GM18519 (cell line): ENCODE measurements around the gene FRK.
"Not testable (repeated sequence)": the region's sequence is repeated elsewhere in the genome, so short reads cannot be mapped to it uniquely, and the experiment has no call there.

Source experiments
- ATAC-seq: cut with Tn5 transposase; IDR thresholded peaks from one replicate; pipeline ENCODE4 v1.9.1; 2021; ENCODE audit warnings: mild to moderate bottlenecking, moderate library complexity; ENCODE audit not compliant: unreplicated experiment, low FRiP score

The FRK gene

DNA sequence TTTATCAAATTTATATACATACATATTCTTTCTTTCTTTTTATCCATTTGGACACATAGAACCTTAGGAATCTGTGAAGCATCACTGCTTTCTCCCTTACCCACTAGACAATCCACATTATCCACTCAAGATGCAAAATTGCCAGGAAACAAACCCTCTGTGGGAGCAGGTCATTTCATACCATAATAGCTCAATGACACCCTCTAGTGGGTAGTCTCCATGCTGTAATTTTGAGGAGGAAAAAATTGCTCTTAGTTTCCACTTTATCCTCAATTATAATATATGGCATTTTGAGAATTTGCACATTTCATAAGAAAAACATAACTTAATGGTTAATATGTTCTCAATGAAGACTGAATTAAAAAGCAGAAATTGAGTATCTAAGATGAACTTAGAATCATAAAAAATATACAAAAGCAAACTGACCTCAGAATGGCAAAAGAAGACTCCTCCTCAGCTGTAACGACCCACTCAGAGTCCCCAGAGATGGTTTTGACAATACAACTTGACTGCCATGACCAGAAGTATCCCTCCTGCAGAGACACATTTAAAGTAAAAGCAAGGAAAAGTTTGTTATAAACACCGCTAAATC lies 164.1 kb downstream of the FRK start:
- peak; percentile 35 for ATAC-seq

DNA sequence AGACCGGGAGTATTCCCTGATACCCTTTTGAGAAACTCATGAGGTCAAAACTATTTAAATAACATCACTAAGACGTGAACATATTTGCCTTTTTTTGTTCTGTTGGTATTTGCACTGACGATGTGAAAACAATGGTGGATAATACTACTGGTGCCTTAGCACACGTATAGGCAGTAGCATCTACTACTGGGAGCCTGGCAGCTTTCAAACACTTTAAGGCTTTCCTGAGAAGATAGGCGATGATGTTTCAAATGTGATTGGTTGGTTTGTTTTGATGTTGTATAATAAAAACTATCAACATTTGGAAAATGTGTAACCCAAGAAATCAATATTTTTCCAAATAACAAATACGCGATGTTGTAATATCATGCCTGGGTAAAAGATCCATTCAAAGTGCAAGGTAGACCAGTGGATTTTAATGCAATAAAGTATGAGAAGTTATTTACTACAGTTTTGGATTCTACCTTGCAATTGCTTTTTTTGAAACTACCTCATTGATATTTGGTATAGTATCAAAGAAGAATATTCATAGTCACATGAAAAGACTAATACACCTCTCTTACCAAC lies 166.2 kb downstream of the FRK start:
- no peak for ATAC-seq

DNA sequence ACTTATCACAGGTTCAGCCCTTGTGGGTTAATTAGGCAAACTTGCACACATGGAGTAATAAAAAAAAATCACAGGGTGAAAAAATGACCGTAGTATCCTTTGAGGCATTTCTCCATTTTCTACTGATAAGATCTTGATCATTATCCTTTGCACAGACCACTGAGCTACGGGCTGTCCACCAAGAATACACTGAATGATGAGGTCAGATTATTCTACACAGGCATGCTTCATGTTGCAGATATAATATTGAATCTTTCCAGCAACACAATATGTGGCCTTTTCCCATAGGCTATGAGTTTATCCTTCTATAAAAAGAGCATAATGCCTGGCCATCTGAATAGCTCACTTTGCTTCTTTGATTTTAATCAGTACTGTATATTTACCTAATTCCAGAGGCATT lies 168.9 kb downstream of the FRK start:
- ATAC-seq: no peak

DNA sequence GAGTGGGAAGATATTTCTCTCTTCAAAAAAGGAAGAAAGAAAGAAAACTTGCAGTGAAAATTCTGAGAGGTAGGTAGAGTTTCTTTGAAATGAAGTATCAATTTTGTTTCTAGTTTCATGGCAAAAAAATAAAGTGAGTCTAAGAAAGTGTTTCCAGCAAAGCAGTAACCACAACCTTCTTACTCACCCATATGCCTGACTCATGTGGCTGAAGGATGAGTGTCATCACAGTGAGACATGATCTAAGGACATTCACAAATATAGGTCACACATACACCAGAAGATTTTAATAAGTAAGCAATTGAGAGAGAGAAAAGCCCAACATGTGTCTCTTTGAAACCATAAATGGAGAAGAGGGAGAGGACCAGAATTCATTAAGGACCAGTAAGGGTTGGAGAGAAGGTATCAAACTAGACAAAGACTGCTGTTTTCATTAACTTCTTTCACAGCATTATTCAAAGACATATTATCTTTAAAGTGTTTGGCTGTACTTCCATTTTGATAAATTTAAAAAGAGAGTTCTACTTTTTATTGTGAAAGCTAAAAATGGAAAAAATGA lies 169.5 kb downstream of the FRK start:
- peak; percentile 97 for ATAC-seq

DNA sequence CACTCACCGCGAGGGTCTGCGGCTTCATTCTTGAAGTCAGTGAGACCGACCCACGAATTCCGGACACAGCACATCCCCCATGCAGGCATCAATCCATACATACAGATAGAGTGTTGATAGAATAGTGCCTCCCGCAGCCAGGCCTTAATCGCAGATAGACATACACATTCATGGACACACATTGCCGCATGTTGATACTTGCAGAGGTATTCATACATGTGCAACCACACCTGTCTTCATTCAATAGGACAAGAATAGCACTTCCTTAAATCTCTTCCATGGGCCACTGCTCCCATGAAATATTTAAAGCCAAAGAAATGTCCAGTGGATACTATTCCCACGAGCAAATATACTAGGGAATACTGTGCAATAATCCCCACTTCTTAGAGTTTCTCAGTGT lies 170.5 kb downstream of the FRK start:
- no peak for ATAC-seq

DNA sequence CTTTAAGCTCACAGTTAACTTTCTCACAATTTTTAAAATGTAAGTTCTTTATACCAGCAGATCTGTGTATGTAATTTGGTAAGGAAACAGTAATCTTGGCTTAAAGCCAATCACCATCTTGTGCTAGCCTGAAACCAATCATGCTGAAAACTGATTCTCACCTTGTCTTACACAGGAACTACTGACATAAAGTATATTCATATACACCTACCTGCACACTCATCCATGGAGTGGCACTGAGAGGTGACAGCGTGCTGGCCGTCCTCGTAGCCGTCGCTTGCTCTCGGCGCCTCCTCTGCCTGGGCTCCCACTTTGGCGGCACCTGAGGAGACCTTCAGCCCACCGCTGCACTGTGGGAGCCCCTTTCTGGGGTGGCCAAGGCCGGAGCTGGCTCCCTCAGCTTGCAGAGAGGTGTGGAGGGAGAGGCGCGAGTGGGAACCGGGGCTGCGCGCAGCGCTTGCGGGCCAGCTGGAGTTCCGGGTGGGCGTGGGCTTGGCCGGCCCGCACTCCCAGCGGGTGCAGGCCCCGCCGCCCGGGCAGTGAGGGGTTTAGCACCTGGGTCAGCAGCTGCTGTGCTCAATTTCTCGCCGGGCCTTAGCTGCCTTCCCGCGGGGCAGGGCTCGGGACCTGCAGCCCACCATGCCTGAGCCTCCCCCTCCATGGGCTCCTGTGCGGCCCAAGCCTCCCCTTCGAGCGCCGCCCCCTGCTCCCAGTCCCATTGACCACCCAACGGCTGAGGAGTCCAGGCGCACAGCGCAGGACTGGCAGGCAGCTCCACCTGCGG lies 171.8 kb downstream of the FRK start:
- not testable (repeated sequence) for ATAC-seq

DNA sequence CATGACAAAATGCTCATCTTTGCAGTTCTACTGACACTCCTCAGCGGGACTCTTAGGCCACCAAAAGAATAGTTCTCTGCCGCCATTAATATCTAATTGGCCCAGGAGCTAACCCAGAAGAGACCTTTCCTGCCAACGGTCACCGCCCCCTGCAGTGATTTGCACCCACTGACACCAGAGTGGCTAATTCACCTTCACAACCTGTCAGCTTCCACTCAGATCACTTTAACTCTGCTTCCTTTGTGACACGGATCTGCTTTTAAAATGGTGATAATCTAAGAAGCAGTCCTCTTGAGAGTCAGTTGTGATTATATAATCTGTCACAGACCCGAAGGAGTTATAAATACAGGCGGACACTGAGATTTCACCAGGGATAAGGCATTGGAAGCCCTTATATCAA lies 172.8 kb downstream of the FRK start:
- ATAC-seq: no peak

DNA sequence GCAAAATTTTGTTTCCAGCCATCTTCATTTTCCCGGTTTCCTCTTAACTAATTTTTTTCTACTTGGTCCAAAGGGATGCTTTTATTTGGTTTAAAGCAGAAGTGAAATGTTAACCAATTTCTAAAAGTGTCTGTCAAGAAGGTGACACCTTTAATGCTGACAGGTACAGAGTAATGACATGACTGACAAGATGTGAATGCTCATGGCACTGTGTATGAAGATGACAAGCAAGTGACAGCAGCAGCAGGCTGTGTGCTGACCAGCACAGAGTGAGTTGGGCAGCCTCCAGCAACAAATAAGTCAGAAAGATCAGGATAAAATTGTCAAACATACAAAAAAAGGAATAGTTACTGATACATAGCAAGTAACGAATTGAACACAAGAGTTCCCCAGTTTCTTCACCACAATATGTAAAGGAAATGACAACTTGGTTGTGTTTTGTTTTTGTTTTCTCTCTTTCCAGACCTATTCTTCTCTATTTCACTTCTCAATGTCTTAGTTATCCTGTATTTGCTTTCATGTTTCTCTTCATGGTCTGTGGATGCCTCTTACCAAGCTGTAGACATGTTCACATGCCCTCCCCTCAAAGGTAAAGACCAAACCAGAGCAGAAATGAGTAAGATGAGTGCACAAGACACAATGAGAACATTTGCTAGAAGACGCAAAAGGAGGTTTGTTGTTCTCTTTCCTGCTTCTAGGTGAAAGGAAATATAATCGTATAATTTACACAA lies 174.9 kb downstream of the FRK start:
- peak; percentile 53 for ATAC-seq

DNA sequence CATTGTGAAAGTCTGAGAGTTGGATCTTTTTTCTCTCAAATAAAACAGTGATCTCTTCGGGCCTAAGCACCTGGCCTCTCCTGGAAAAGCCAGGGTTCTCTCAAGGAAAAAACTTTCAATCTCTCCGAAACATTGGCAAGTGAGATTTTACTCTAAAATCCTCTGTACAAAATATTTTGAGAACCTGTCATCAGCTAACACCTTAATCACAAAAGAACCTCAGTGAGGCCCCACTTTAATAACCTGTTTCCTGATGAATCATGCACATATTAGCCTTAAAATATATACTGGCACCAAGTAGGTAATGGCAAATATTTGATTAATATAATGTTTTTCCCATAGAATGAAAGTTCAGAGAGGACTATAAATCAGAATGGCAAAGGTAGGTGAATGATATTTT lies 177.9 kb downstream of the FRK start:
- ATAC-seq: no peak

DNA sequence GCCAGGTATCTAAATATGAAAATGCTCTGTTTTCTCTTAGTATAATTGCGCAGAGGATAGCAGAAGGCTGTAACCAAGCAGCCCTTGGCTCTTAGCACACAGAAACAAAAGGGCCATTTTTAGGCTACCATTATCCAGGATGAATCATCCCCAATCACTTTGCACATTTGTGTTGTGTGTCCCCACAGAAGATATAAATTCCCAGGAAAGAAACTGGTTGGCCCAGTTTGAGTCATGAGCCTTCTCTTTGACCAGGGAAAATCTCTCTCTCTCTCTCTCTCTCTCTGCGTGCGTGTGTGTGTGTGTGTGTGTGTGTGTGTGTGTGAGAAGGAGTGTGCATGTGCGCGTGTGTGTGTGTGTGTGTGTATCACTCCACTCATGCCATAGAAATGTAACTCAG lies 178.5 kb downstream of the FRK start:
- ATAC-seq: no peak
